Neural progenitor cell (in vitro differentiated cells): ENCODE measurements around the gene SSTR4. TPM values are rescaled to one million over a fixed set of nuclear protein-coding genes. Genes with fewer than 3 reads are reported as not detected.

Source experiments
- DNase-seq: peaks from one replicate; pipeline ENCODE4 v3.0.0-alpha.2; 2016; ENCODE audit warnings: low spot score
- H2AFZ ChIP-seq: fragments of 200-600 bp; sonication (generic); replicated peaks from 2 replicates; pipeline ENCODE4 v1.6.1; 2016; ENCODE audit warnings: antibody characterized with exemption
- H3F3A ChIP-seq: fragments of 200-600 bp; sonication (generic); 2 replicates; pipeline ENCODE4 v1.6.1; 2016; ENCODE audit warnings: antibody characterized with exemption, low read depth
- H3K27ac ChIP-seq: fragments of 200-600 bp; sonication (generic); 2 replicates; pipeline ENCODE4 v1.5.1; 2016; ENCODE audit warnings: mild to moderate bottlenecking
- H3K27me3 ChIP-seq: fragments of 200-600 bp; sonication (generic); 2 replicates; pipeline ENCODE4 v1.6.1; 2016; ENCODE audit warnings: mild to moderate bottlenecking, moderate library complexity
- H3K36me3 ChIP-seq: fragments of 200-600 bp; sonication (generic); 2 replicates; pipeline ENCODE4 v1.5.1; 2016
- H3K4me1 ChIP-seq: fragments of 200-600 bp; sonication (generic); 2 replicates; pipeline ENCODE4 v1.6.1; 2016; ENCODE audit warnings: mixed run types
- H3K4me2 ChIP-seq: fragments of 200-600 bp; sonication (generic); 2 replicates; pipeline ENCODE4 v1.6.1; 2016
- H3K4me3 ChIP-seq: fragments of 200-600 bp; sonication (generic); 2 replicates; pipeline ENCODE4 v1.5.1; 2016
- H3K79me2 ChIP-seq: fragments of 200-600 bp; sonication (generic); 2 replicates; pipeline ENCODE4 v1.6.1; 2016; ENCODE audit warnings: low read depth
- H3K9ac ChIP-seq: fragments of 200-600 bp; sonication (generic); 2 replicates; pipeline ENCODE4 v1.6.1; 2016
- H3K9me3 ChIP-seq: fragments of 200-600 bp; sonication (generic); 2 replicates; pipeline ENCODE4 v1.5.1; 2016; ENCODE audit warnings: low read depth
- H4K20me1 ChIP-seq: fragments of 200-600 bp; sonication (generic); 2 replicates; pipeline ENCODE4 v1.6.1; 2016; ENCODE audit warnings: low read depth
- H3K27ac Mint-ChIP-seq: 3 replicates; pipeline ENCODE4 v1.8.0; 2021; ENCODE audit warnings: mixed read lengths
- H3K27me3 Mint-ChIP-seq: 2 replicates; pipeline ENCODE4 v1.8.0; 2022; ENCODE audit warnings: low read depth, mild to moderate bottlenecking, inconsistent platforms, moderate library complexity, mixed read lengths; ENCODE audit not compliant: insufficient read depth
- H3K36me3 Mint-ChIP-seq: 3 replicates; pipeline ENCODE4 v1.8.0; 2021; ENCODE audit warnings: mixed read lengths
- H3K4me1 Mint-ChIP-seq: 3 replicates; pipeline ENCODE4 v1.8.0; 2021; ENCODE audit warnings: mixed read lengths
- H3K4me3 Mint-ChIP-seq: 3 replicates; pipeline ENCODE4 v1.8.0; 2021; ENCODE audit warnings: mild to moderate bottlenecking, moderate library complexity, mixed read lengths
- H3K9me3 Mint-ChIP-seq: 3 replicates; pipeline ENCODE4 v1.8.0; 2020; ENCODE audit warnings: mixed read lengths
- CTCF ChIP-seq: fragments of 200-600 bp; sonication (generic); IDR thresholded peaks from 2 replicates; pipeline ENCODE4 v1.5.1; 2017; ENCODE audit warnings: antibody characterized with exemption, mild to moderate bottlenecking
- EZH2 ChIP-seq: fragments of 200-600 bp; sonication (generic); IDR thresholded peaks from 2 replicates; pipeline ENCODE4 v1.6.1; 2017; ENCODE audit warnings: antibody characterized with exemption, mild to moderate bottlenecking, moderate library complexity
- EZH2phosphoT487 ChIP-seq: fragments of 200-600 bp; sonication (generic); IDR thresholded peaks from 2 replicates; pipeline ENCODE4 v1.6.1; 2017; ENCODE audit warnings: antibody characterized with exemption
- total RNA-seq: library from RNA; depleted of rRNA; stranded (reverse); fragments of >200 nt; gene quantifications from 2 replicates; pipeline ENCODE4 v1.2.3, GENCODE V29; 2015; ENCODE audit warnings: low replicate concordance

Gene SSTR4
- total RNA-seq, 1 donor from 2014 or later: not detected

GRCh38 chr20:23085436-23086055, 50.4 kb downstream of the SSTR4 start:
- Histone ChIP-seq H3K9ac (no peak overlapping the region), H4K20me1 (no peaks in the 10 kb centered on the region), H3F3A (no peaks in the 10 kb centered on the region), H3K27me3 (no peaks in the 10 kb centered on the region), H3K9me3 (no peaks in the 10 kb centered on the region), H3K4me2 (no peak overlapping the region), H3K36me3 (no peaks in the 10 kb centered on the region), H3K4me1 (no peaks in the 10 kb centered on the region), H2AFZ (no peak overlapping the region), H3K27ac (no peak overlapping the region), H3K79me2 (no peaks in the 10 kb centered on the region), H3K4me3 (no peak overlapping the region)
- H3K9me3 Mint-ChIP-seq: no peaks in the 10 kb centered on the region
- H3K4me1 Mint-ChIP-seq: peaks cover 13% of the 10 kb centered on the region
- DNase-seq: no peak
- H3K27ac Mint-ChIP-seq: no peak overlapping the region
- H3K4me3 Mint-ChIP-seq: no peak overlapping the region
- no peaks in the 10 kb centered on the region for H3K27me3 Mint-ChIP-seq
- H3K36me3 Mint-ChIP-seq: no peaks in the 10 kb centered on the region
- no peak for TF ChIP-seq CTCF
- TF ChIP-seq EZH2: no peak
- TF ChIP-seq EZH2phosphoT487: no peak

- H3K36me3 ChIP-seq: no peaks in the 10 kb centered on the region
- no peak within 1 kb of the TSS for H3K27ac ChIP-seq
- no peaks in the 10 kb centered on the region for H3K79me2 ChIP-seq
- no peaks in the 10 kb centered on the region for H3K36me3 Mint-ChIP-seq
- H2AFZ ChIP-seq: peak within 1 kb of the TSS; percentile 76
- H4K20me1 ChIP-seq: no peaks in the 10 kb centered on the region
- no peaks in the 10 kb centered on the region for H3K27me3 ChIP-seq
- no peak within 1 kb of the TSS for H3K4me3 ChIP-seq
- peaks cover 13% of the 10 kb centered on the region for H3K4me1 Mint-ChIP-seq
- no peak for DNase-seq
- peak within 1 kb of the TSS; percentile 57 for H3K27ac Mint-ChIP-seq
- no peak within 1 kb of the TSS for H3K4me3 Mint-ChIP-seq
- H3K4me1 ChIP-seq: no peaks in the 10 kb centered on the region
- H3K27me3 Mint-ChIP-seq: no peaks in the 10 kb centered on the region
- no peaks in the 10 kb centered on the region for H3F3A ChIP-seq
- H3K4me2 ChIP-seq: no peak within 1 kb of the TSS
- H3K9me3 ChIP-seq: no peaks in the 10 kb centered on the region
- no peak within 1 kb of the TSS for H3K9ac ChIP-seq
- no peak for TF ChIP-seq EZH2
- no peak for TF ChIP-seq CTCF
- TF ChIP-seq EZH2phosphoT487: no peak
- H3K9me3 Mint-ChIP-seq: no peaks in the 10 kb centered on the region
Measured at GRCh38 chr20:23086056-23086566, 51.0 kb downstream of the SSTR4 start, which contains the start of gene CD93. Gene CD93 (minus strand): TSS chr20:23086324. CDS start chr20:23086192, 132 bp downstream.

GRCh38 chr20:23086931-23087411, 51.9 kb downstream of the SSTR4 start:
- Histone ChIP-seq H4K20me1 (no peaks in the 10 kb centered on the region), H3K9ac (no peak overlapping the region), H3K4me2 (no peak overlapping the region), H3K27me3 (no peaks in the 10 kb centered on the region), H3K36me3 (no peaks in the 10 kb centered on the region), H3K79me2 (no peaks in the 10 kb centered on the region), H3K4me3 (no peak overlapping the region), H2AFZ (peak overlapping the region; percentile 76), H3K9me3 (no peaks in the 10 kb centered on the region), H3K4me1 (no peaks in the 10 kb centered on the region), H3K27ac (no peak overlapping the region), H3F3A (no peaks in the 10 kb centered on the region)
- H3K4me1 Mint-ChIP-seq: peaks cover 13% of the 10 kb centered on the region
- H3K9me3 Mint-ChIP-seq: no peaks in the 10 kb centered on the region
- TF ChIP-seq EZH2phosphoT487 (no peak), CTCF (no peak), EZH2 (no peak)
- H3K36me3 Mint-ChIP-seq: no peaks in the 10 kb centered on the region
- H3K27me3 Mint-ChIP-seq: no peaks in the 10 kb centered on the region
- no peak overlapping the region for H3K4me3 Mint-ChIP-seq
- H3K27ac Mint-ChIP-seq: no peak overlapping the region
- DNase-seq: no peak
